Liver (tissue), 9 donors: Measurements from ENCODE around the gene HSD3B1. TPM values are rescaled to one million over a fixed set of nuclear protein-coding genes. Genes with fewer than 3 reads are reported as not detected.

Experiments
- DNase-seq: peaks from one replicate; pipeline ENCODE4 v3.0.0-alpha.2; 2017; ENCODE audit warnings: low spot score
- H3K27ac ChIP-seq, 2 donors: one replicate each; pipeline ENCODE4 v1.7.0; 2013; ENCODE audit warnings: inconsistent platforms in 2 of 2, low read length in 2 of 2, control low read depth in 1 of 2, low read depth in 1 of 2, mild to moderate bottlenecking in 1 of 2
- H3K27me3 ChIP-seq, 4 donors: one replicate each; pipeline versions ENCODE4 v1.6.1 to v1.7.0; 2013; ENCODE audit warnings: low read length in 3 of 4, inconsistent platforms in 1 of 4, mild to moderate bottlenecking in 1 of 4, moderate library complexity in 1 of 4; ENCODE audit not compliant: control insufficient read depth in 4 of 4, insufficient read depth in 4 of 4
- H3K36me3 ChIP-seq, 4 donors: one replicate each; pipeline versions ENCODE4 v1.6.1 to v1.7.0; 2013; ENCODE audit warnings: low read length in 3 of 4, mild to moderate bottlenecking in 3 of 4, low read depth in 1 of 4, moderate library complexity in 1 of 4; ENCODE audit not compliant: control insufficient read depth in 4 of 4, insufficient read depth in 3 of 4
- H3K4me1 ChIP-seq, 4 donors: one replicate each; pipeline versions ENCODE4 v1.6.1 to v1.7.0; 2013; ENCODE audit warnings: low read length in 3 of 4, mild to moderate bottlenecking in 3 of 4, moderate library complexity in 1 of 4; ENCODE audit not compliant: control insufficient read depth in 4 of 4, insufficient read depth in 4 of 4
- H3K4me3 ChIP-seq, 3 donors: one replicate each; pipeline versions ENCODE4 v1.6.1 to v1.7.0; 2013; ENCODE audit warnings: low read length in 3 of 3, control low read depth in 1 of 3, low read depth in 1 of 3, mild to moderate bottlenecking in 1 of 3
- H3K9ac ChIP-seq, 2 donors: one replicate each; pipeline ENCODE4 v1.7.0; 2013; ENCODE audit warnings: low read length in 2 of 2, mild to moderate bottlenecking in 2 of 2, moderate library complexity in 2 of 2, control low read depth in 1 of 2, low read depth in 1 of 2
- H3K9me3 ChIP-seq, 4 donors: one replicate each; pipeline versions ENCODE4 v1.6.1 to v1.7.0; 2013; ENCODE audit warnings: low read length in 3 of 4; ENCODE audit not compliant: control insufficient read depth in 4 of 4
- ATF3 ChIP-seq: IDR thresholded peaks from 2 replicates; pipeline ENCODE4 v1.6.1; 2016; ENCODE audit warnings: antibody characterized with exemption
- EGR1 ChIP-seq, 2 donors: IDR thresholded peaks; 2 replicates each; pipeline ENCODE4 v1.6.1; 2016 to 2018; ENCODE audit warnings: antibody characterized with exemption in 2 of 2, low read depth in 2 of 2
- FOXA2 ChIP-seq: IDR thresholded peaks from 2 replicates; pipeline ENCODE4 v1.6.1; 2016; ENCODE audit warnings: antibody characterized with exemption
- GABPA ChIP-seq, 2 donors: IDR thresholded peaks in 1 of 2; conservative IDR thresholded peaks in 1 of 2; 2 replicates each; pipeline ENCODE4 v1.6.1; 2016; ENCODE audit warnings: antibody characterized with exemption in 2 of 2, mild to moderate bottlenecking in 1 of 2, moderate library complexity in 1 of 2
- HNF4A ChIP-seq, 2 donors: conservative IDR thresholded peaks; 2 replicates each; pipeline ENCODE4 v1.6.1; 2016; ENCODE audit warnings: antibody characterized with exemption in 2 of 2, mild to moderate bottlenecking in 2 of 2
- HNF4G ChIP-seq: IDR thresholded peaks from 2 replicates; pipeline ENCODE4 v1.6.1; 2016; ENCODE audit warnings: antibody characterized with exemption
- JUND ChIP-seq, 2 donors: IDR thresholded peaks; 2 replicates each; pipeline ENCODE4 v1.6.1; 2016; ENCODE audit warnings: antibody characterized with exemption in 2 of 2
- NR2F2 ChIP-seq: IDR thresholded peaks from 2 replicates; pipeline ENCODE4 v1.6.1; 2016; ENCODE audit warnings: antibody characterized with exemption
- RAD21 ChIP-seq, 2 donors: IDR thresholded peaks; 2 replicates each; pipeline ENCODE4 v1.6.1; 2016; ENCODE audit warnings: antibody characterized with exemption in 2 of 2, mild to moderate bottlenecking in 2 of 2
- REST ChIP-seq: IDR thresholded peaks from 2 replicates; pipeline ENCODE4 v1.6.1; 2016; ENCODE audit warnings: antibody characterized with exemption, mild to moderate bottlenecking
- RXRA ChIP-seq, 2 donors: IDR thresholded peaks; 2 replicates each; pipeline ENCODE4 v1.6.1; 2017 to 2018; ENCODE audit warnings: antibody characterized with exemption in 2 of 2, mild to moderate bottlenecking in 1 of 2
- SP1 ChIP-seq: IDR thresholded peaks from 2 replicates; pipeline ENCODE4 v1.6.1; 2018; ENCODE audit warnings: antibody characterized with exemption, mild to moderate bottlenecking
- TAF1 ChIP-seq: conservative IDR thresholded peaks from 2 replicates; pipeline ENCODE4 v1.6.1; 2016; ENCODE audit warnings: antibody characterized with exemption, mild to moderate bottlenecking
- YY1 ChIP-seq: IDR thresholded peaks from 2 replicates; pipeline ENCODE4 v1.6.1; 2016; ENCODE audit warnings: antibody characterized with exemption, mild to moderate bottlenecking
- WGBS: extraction: QIAGEN DNeasy Blood & Tissue Kit; methylation state at CpG from one replicate; pipeline ENCODE4 v1.1.7; 2013; 5-methylcytosine and 5-hydroxymethylcytosine counted together
- polyA plus RNA-seq, 2 donors: library from polyadenylated mRNA; stranded (reverse) in 1 of 2; unstranded in 1 of 2; fragments of 200-250 nt in 1 of 2; fragments of >200 nt in 1 of 2; fragmentation: Nextera tagmentation in 1 of 2; extraction: Ambion mirVana in 1 of 2; gene quantifications; one replicate each; pipeline versions ENCODE4 v1.2.1 to v1.2.3, GENCODE V29; 2013 to 2015
- total RNA-seq, 2 donors: library from RNA; depleted of rRNA; stranded (reverse); fragments of >200 nt; gene quantifications; one replicate each; pipeline ENCODE4 v1.2.3, GENCODE V29; 2014
- donor health status: healthy.
- donor health status: healthy.
- donor health status: healthy.
- donor health status: healthy.
- donor health status: healthy.

HSD3B1 gene
- total and polyA plus RNA-seq, 4 donors = 0.67 TPM; not detected in 3

GRCh38 chr1:119532324-119532910 lies 25.4 kb downstream of the HSD3B1 start (continued):
- TF ChIP-seq REST (no peak), TAF1 (no peak), SP1 (peak; percentile 62)

- Histone ChIP-seq H3K9ac (no peak overlapping the region), H3K4me1 (peaks cover 17 to 47% (median 44%) of the 10 kb centered on the region in 4 donors), H3K9me3 (no peaks in the 10 kb centered on the region), H3K27ac (no peak overlapping the region), H3K36me3 (no peaks in the 10 kb centered on the region), H3K4me3 (no peak overlapping the region), H3K27me3 (no peaks in the 10 kb centered on the region)
- TF ChIP-seq ATF3 (no peak), HNF4A (conservative IDR thresholded peaks at IDR 0.05) (no peak), EGR1 (IDR thresholded peaks at IDR 0.05; ENCODE audit: low read depth in 2 of 2) (no peak), HNF4G (no peak), YY1 (no peak), JUND (IDR thresholded peaks at IDR 0.05) (no peak), REST (no peak), GABPA (IDR thresholded peaks at IDR 0.05 in 1 of 2, conservative IDR thresholded peaks at IDR 0.05 in 1 of 2) (no peak), RAD21 (IDR thresholded peaks at IDR 0.05) (no peak)
- 73% methylated on average over 1 of the region's 1 CpG for WGBS
- DNase-seq = no peak
Observed at GRCh38 chr1:119535381-119535780, 28.4 kb downstream of the HSD3B1 start.

- no peak for DNase-seq
- Histone ChIP-seq H3K9ac (no peak overlapping the region), H3K36me3 (no peaks in the 10 kb centered on the region), H3K27me3 (no peaks in the 10 kb centered on the region), H3K4me1 (peaks cover 14 to 59% (median 54%) of the 10 kb centered on the region in 4 donors), H3K4me3 (no peak overlapping the region), H3K27ac (peak overlapping the region in 1 of 2 donors; percentile 16), H3K9me3 (no peaks in the 10 kb centered on the region)
- peak; percentile 36 for TF ChIP-seq SP1
- peak; percentile 4 for TF ChIP-seq FOXA2
- peak in 1 of 2 donors; percentile 43 for TF ChIP-seq JUND (IDR thresholded peaks at IDR 0.05)
- peak; percentile 58 to 78 for TF ChIP-seq HNF4A (conservative IDR thresholded peaks at IDR 0.05)
- peak; percentile 24 for TF ChIP-seq YY1
- TF ChIP-seq ATF3 = no peak
- TF ChIP-seq RXRA (IDR thresholded peaks at IDR 0.05) = peak in 1 of 2 donors; percentile 63
- no peak for TF ChIP-seq NR2F2
- 34% methylated on average over 3 of the region's 3 CpGs for WGBS
Observed at GRCh38 chr1:119537966-119538365, 31.0 kb downstream of the HSD3B1 start.
